ENCODE measurements around the gene GALNT10.

Gene GALNT10

DNA sequence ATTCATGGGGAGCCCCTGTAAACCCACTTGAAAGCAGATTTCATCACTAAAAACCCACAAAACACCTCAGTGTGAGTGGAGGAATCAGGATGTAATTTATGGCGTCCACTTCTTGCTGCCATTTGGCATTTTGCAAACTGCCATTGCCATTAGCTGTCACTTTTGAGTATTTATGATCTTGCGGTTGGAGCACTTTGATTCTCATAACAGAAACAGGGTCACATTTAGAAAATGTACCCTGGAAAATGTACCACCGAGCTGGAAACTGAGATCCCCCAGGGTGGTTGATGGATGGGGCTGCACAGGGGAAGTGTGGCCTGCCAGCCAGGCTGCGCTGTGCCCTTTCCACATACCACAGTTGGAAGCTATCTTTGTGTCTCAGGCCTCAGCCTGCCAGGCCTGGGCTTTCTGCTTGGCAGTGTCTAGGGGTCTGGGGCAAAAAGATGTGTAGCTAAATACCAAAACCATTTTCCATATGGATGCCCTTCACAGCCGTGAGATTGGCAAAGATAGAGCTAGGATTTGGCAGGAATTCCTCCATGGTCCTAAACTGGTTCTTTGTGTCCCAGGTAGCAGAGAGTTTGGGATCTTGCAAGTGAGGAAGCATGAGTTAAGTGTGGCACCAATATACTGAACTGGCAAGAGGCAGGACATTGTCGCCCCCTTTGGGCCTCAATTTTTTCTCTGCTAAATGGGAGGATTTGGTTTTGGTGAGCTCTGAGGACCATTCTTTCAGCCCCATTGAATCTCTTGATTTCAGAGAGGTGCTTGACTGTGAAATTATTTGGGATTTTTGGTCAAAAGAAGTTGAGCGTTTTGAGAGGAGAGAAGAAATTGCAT, 46.2 kb downstream of the GALNT10 start:
- TF ChIP-seq, protein P1, sequence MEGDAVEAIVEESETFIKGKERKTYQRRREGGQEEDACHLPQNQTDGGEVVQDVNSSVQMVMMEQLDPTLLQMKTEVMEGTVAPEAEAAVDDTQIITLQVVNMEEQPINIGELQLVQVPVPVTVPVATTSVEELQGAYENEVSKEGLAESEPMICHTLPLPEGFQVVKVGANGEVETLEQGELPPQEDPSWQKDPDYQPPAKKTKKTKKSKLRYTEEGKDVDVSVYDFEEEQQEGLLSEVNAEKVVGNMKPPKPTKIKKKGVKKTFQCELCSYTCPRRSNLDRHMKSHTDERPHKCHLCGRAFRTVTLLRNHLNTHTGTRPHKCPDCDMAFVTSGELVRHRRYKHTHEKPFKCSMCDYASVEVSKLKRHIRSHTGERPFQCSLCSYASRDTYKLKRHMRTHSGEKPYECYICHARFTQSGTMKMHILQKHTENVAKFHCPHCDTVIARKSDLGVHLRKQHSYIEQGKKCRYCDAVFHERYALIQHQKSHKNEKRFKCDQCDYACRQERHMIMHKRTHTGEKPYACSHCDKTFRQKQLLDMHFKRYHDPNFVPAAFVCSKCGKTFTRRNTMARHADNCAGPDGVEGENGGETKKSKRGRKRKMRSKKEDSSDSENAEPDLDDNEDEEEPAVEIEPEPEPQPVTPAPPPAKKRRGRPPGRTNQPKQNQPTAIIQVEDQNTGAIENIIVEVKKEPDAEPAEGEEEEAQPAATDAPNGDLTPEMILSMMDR (IDR thresholded peaks at IDR 0.05): no peak
- DNase-seq (ENCODE audit: low spot score): no peak
- Histone ChIP-seq H3K4me3 (no peak overlapping the region), H3K27ac (no peak overlapping the region)

DNA sequence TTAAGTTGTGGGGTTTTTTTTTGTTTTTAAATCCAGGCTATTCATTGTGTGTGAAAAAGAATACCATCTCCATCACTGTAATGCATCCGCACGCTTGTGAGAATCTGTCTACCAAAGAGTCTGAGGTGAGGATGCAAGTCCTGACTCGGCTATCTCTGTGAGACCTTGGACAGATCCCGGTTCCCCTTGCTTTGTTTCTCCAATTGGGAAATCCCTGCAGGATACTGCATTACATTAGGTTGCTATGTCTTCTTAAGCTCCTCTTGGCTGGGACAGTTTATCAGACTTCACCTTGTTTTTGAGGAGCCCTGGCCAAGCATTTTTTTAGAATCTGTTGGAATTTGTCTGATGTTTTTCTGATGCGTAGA, 46.8 kb downstream of the GALNT10 start:
- no peak for DNase-seq (ENCODE audit: low spot score)
- TF ChIP-seq, protein P1 (IDR thresholded peaks at IDR 0.05): no peak
- Histone ChIP-seq H3K27ac (no peak overlapping the region), H3K4me3 (no peak overlapping the region)

DNA sequence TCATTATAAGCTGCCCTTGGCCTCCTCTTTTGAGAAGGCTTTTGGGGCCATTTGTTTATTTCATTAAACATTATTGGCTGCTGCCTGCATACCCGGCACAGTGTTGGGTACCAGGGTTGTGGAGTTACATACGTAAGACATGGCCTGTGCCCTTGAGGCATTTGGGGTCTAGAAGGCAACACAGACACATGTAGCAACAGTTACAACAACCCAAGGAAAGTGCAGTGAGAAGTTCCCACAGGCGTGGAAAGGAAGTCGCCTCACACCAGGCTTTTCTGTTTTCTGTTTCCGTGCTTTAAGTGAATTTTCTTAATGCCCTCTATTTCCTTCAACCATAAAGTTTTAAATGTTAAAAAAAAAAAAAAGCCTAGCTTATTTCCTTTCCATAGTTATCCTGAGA, 47.4 kb downstream of the GALNT10 start:
- no peak for DNase-seq (ENCODE audit: low spot score)
- no peak overlapping the region for H3K27ac ChIP-seq
- no peak overlapping the region for H3K4me3 ChIP-seq

DNA sequence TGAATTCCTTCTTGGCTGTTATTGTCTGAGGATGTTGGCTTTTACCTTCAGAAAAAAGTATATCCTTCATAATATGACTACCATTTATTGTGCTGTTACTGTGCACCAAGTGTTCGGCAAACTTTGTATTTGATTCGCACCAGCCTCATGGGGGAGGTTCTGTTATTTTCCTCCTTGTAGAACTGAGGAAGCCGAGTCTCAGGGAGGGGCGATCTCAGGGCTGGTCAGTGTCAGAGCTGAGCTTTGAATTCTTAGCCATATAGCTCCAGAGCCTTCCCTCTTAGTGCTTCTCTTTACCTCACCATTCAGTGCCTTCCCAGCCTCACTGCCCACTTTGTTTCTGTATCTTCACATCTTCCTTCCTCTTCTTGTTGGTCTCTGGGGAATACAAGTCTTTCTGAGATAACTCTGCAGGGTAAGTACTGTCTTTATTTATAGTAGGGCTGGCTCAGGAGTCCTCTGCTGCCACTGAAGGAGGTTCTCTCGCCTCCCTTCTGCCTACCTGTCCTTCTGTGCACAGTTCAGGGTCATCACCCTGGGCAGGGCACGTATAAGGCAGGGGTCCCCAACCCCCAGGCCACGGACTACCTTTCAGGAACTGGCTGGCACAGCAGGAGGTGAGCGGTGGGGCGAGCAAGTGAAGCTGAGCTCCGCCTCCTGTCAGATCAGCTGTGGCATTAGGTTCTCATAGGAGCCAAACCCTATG, 48.4 kb downstream of the GALNT10 start:
- Histone ChIP-seq H3K4me3 (no peak overlapping the region), H3K27ac (no peak overlapping the region)
- no peak for DNase-seq (ENCODE audit: low spot score)
- TF ChIP-seq, protein P1 (IDR thresholded peaks at IDR 0.05): no peak

More for the DNA sequence above, 47.4 kb downstream of the GALNT10 start:
- TF ChIP-seq, protein P1 (IDR thresholded peaks at IDR 0.05): no peak

DNA sequence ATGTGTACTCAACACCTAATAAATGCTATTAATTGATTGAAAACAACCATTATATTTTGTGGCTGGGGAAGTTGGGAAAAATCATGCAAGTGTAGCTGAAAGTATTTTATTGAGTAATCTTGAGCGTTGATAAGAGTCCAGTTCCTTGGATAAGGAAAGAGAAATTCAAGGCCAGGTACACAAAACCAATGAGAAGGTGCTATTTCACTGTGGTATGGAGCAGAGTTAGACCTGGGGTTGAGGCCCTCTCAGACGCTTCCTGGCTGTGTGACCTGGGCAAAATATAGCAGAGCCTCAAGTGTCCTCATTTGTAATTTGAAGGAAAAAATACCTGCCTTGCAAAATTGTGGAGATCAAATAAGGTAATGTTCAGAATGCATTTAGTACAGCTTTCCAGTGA, 50.1 kb downstream of the GALNT10 start:
- no peak for DNase-seq (ENCODE audit: low spot score)
- Histone ChIP-seq H3K4me3 (no peak overlapping the region), H3K27ac (no peak overlapping the region)
- TF ChIP-seq, protein P1 (IDR thresholded peaks at IDR 0.05): no peak

DNA sequence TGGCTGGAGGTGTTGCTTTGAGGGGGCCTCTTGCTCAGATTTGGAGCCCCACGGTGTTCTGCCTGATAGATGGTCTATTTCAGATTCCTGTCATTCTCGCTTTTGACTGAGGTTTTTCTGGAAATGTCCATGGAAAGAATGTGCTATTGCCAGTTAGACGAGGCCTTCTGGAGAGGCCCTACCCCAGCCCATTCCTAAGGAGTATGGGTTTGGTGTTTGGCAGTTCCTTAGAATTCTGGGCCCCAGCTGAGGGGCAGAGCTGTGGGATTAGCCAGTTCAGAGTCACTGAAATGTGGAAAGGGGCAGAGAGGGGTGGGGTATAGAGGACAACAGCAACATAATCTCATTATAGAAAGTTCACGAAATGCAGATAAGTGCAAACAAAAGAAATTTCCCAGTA, 50.5 kb downstream of the GALNT10 start:
- no peak overlapping the region for H3K27ac ChIP-seq
- TF ChIP-seq, protein P1 (IDR thresholded peaks at IDR 0.05): no peak
- H3K4me3 ChIP-seq: no peak overlapping the region
- no peak for DNase-seq (ENCODE audit: low spot score)

DNA sequence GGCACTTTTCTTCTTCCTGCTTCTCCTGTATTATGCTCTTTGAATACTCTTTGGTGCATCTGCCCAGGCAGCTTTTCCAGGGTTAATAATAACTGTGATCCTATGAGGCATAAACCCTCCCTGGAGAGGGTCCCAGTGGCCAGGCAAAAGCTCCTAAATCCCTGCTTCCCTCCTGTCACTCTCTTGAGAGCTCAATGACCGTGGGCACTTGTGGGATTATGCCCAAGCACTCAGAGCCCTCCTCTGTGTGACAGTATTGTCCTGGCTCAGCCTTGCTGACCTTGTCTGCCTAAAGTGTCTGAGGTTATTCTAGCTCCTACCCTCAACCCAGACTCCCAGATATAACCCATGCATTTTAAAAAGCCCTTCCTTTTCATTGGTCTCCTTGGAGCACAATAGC, 51.9 kb downstream of the GALNT10 start:
- DNase-seq (ENCODE audit: low spot score): no peak
- H3K4me3 ChIP-seq: no peak overlapping the region
- TF ChIP-seq, protein P1 (IDR thresholded peaks at IDR 0.05): no peak
- no peak overlapping the region for H3K27ac ChIP-seq
